CD4-positive, alpha-beta T cell treated with Interleukin-6 at 100 ng/mL for 8 hours (primary cell): ENCODE measurements around the gene H2AZ2.
A peak's percentile ranks its signal among the peaks of the same experiment; 100 is the strongest.
"Not testable (repeated sequence)": the region's sequence is repeated elsewhere in the genome, so short reads cannot be mapped to it uniquely, and the experiment has no call there.

Source experiments
- DNase-seq: peaks from one replicate; pipeline ENCODE4 v3.0.0-alpha.2; 2020; ENCODE audit warnings: mixed read lengths, low spot score

The H2AZ2 gene

GRCh38 chr7:44847920-44848634 lies at the start of gene H2AZ2:
Gene H2AZ2 (minus strand): TSS chr7:44848087. CDS start chr7:44847971, 116 bp downstream.
- peak; percentile 100 for DNase-seq

- DNase-seq, result no peak
These were observed 49.4 kb upstream of the H2AZ2 start for GRCh38 chr7:44897309-44897708.

- DNase-seq, result no peak
These were observed 47.1 kb upstream of the H2AZ2 start for GRCh38 chr7:44894888-44895580.

GRCh38 chr7:44893710-44894234 lies 45.9 kb upstream of the H2AZ2 start:
- no peak for DNase-seq

- no peak for DNase-seq
These were observed 43.9 kb upstream of the H2AZ2 start for GRCh38 chr7:44891791-44892190.

- DNase-seq, result peak; percentile 51
These were observed 43.5 kb upstream of the H2AZ2 start for GRCh38 chr7:44891372-44891771.

GRCh38 chr7:44889086-44889781 lies 41.3 kb upstream of the H2AZ2 start:
- no peak for DNase-seq

GRCh38 chr7:44887293-44887692 lies 39.4 kb upstream of the H2AZ2 start:
- DNase-seq, result no peak

- DNase-seq, result peak; percentile 94
These were observed 37.8 kb upstream of the H2AZ2 start, which contains the start of gene PURB for GRCh38 chr7:44885394-44886317. Gene PURB (minus strand): TSS chr7:44885530. CDS start chr7:44885348, 182 bp downstream.

GRCh38 chr7:44884621-44885393 lies 36.9 kb upstream of the H2AZ2 start:
- peak; percentile 14 for DNase-seq

- no peak for DNase-seq
These were observed 36.2 kb upstream of the H2AZ2 start for GRCh38 chr7:44883961-44884620.

GRCh38 chr7:44882899-44883298 lies 35.0 kb upstream of the H2AZ2 start:
- no peak for DNase-seq

- DNase-seq, result no peak
These were observed 33.7 kb upstream of the H2AZ2 start for GRCh38 chr7:44881610-44882009.

GRCh38 chr7:44881066-44881600 lies 33.2 kb upstream of the H2AZ2 start:
- no peak for DNase-seq

- no peak for DNase-seq
These were observed 32.6 kb upstream of the H2AZ2 start for GRCh38 chr7:44880317-44881018.

- no peak for DNase-seq
These were observed 28.5 kb upstream of the H2AZ2 start for GRCh38 chr7:44876393-44876792.

GRCh38 chr7:44875241-44875640 lies 27.4 kb upstream of the H2AZ2 start:
- no peak for DNase-seq

- no peak for DNase-seq
These were observed 24.9 kb upstream of the H2AZ2 start for GRCh38 chr7:44872787-44873186.

GRCh38 chr7:44871918-44872317 lies 24.0 kb upstream of the H2AZ2 start:
- not testable (repeated sequence) for DNase-seq
